Tibial artery (tissue), 4 donors: ENCODE measurements around the gene TBX15.

Experiments
- DNase-seq, 2 donors: peaks; one replicate each; pipeline ENCODE4 v3.0.0-alpha.2; 2019
- H3K27ac ChIP-seq, 2 donors: fragments of 200-600 bp; sonication (generic) in 1 of 2; 1 replicate in 1 of 2; 2 replicates in 1 of 2; pipeline ENCODE4 v1.5.1; 2018 to 2019; ENCODE audit warnings: mild to moderate bottlenecking in 1 of 2
- H3K27me3 ChIP-seq, 2 donors: fragments of 200-600 bp; sonication (generic) in 1 of 2; one replicate each; pipeline versions ENCODE4 v1.5.1 to v1.6.0; 2016 to 2019
- H3K36me3 ChIP-seq, 3 donors: fragments of 200-600 bp; sonication (generic) in 2 of 3; one replicate each; pipeline ENCODE4 v1.5.1; 2016 to 2019; ENCODE audit warnings: mild to moderate bottlenecking in 2 of 3
- H3K4me1 ChIP-seq, 4 donors: fragments of 200-600 bp; sonication (generic) in 2 of 4; 1 replicate in 3 of 4; 2 replicates in 1 of 4; pipeline ENCODE4 v1.5.1; 2016 to 2019
- H3K4me3 ChIP-seq, 2 donors: fragments of 200-600 bp; sonication (generic) in 1 of 2; 1 replicate in 1 of 2; 2 replicates in 1 of 2; pipeline ENCODE4 v1.5.1; 2018 to 2019; ENCODE audit warnings: mild to moderate bottlenecking in 2 of 2
- H3K9me3 ChIP-seq, 3 donors: fragments of 200-600 bp; sonication (generic) in 1 of 3; one replicate each; pipeline ENCODE4 v1.5.1; 2016 to 2019
- intact Hi-C: fragments of 100-400 bp; cut with DNase I; formaldehyde crosslinking; loops from one replicate; pipeline ENCODE4 v1.15.0; 2023; ENCODE audit warnings: low total_unique reads
- TF ChIP-seq, protein P1 (sequence below), 2 experiments: fragments of 200-600 bp in 1 of 2; fragments of 450-650 bp in 1 of 2; IDR thresholded peaks; one replicate each; pipeline ENCODE4 v1.5.1; 2017 to 2019; ENCODE audit warnings: antibody characterized with exemption in 2 of 2, mild to moderate bottlenecking in 1 of 2, moderate library complexity in 1 of 2

Gene TBX15

GRCh38 chr1:118926261-118926660 is 61.9 kb downstream of the TBX15 start:
- no peak for DNase-seq
- intact Hi-C loops = no loop called here
- Histone ChIP-seq H3K36me3 (peaks cover 21 to 50% (median 28%) of the 10 kb centered on the region in 3 donors), H3K4me1 (no peaks in the 10 kb centered on the region), H3K4me3 (no peak overlapping the region), H3K27me3 (no peaks in the 10 kb centered on the region), H3K27ac (no peak overlapping the region), H3K9me3 (no peaks in the 10 kb centered on the region)
- TF ChIP-seq, protein P1, sequence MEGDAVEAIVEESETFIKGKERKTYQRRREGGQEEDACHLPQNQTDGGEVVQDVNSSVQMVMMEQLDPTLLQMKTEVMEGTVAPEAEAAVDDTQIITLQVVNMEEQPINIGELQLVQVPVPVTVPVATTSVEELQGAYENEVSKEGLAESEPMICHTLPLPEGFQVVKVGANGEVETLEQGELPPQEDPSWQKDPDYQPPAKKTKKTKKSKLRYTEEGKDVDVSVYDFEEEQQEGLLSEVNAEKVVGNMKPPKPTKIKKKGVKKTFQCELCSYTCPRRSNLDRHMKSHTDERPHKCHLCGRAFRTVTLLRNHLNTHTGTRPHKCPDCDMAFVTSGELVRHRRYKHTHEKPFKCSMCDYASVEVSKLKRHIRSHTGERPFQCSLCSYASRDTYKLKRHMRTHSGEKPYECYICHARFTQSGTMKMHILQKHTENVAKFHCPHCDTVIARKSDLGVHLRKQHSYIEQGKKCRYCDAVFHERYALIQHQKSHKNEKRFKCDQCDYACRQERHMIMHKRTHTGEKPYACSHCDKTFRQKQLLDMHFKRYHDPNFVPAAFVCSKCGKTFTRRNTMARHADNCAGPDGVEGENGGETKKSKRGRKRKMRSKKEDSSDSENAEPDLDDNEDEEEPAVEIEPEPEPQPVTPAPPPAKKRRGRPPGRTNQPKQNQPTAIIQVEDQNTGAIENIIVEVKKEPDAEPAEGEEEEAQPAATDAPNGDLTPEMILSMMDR (IDR thresholded peaks at IDR 0.05) = no peak

- no peaks in the 10 kb centered on the region for H3K27me3 ChIP-seq
- no peaks in the 10 kb centered on the region for H3K4me1 ChIP-seq
- no peak overlapping the region for H3K4me3 ChIP-seq
- TF ChIP-seq, protein P1 (IDR thresholded peaks at IDR 0.05) = no peak
- intact Hi-C loops = no loop called here
- peaks cover 19 to 50% (median 31%) of the 10 kb centered on the region in 3 donors for H3K36me3 ChIP-seq
- H3K27ac ChIP-seq = no peak overlapping the region
- H3K9me3 ChIP-seq = no peaks in the 10 kb centered on the region
- no peak for DNase-seq
Measured at GRCh38 chr1:118925651-118926050, 62.5 kb downstream of the TBX15 start.

GRCh38 chr1:118923319-118923718 is 64.8 kb downstream of the TBX15 start:
- Histone ChIP-seq H3K27ac (no peak overlapping the region), H3K36me3 (peaks cover 14 to 68% (median 35%) of the 10 kb centered on the region in 3 donors), H3K27me3 (no peaks in the 10 kb centered on the region), H3K4me1 (no peaks in the 10 kb centered on the region), H3K9me3 (no peaks in the 10 kb centered on the region), H3K4me3 (no peak overlapping the region)
- intact Hi-C loops = no loop called here
- TF ChIP-seq, protein P1 (IDR thresholded peaks at IDR 0.05) = no peak
- DNase-seq = no peak

- no peaks in the 10 kb centered on the region for H3K4me1 ChIP-seq
- H3K27me3 ChIP-seq = no peaks in the 10 kb centered on the region
- no peak overlapping the region for H3K4me3 ChIP-seq
- TF ChIP-seq, protein P1 (IDR thresholded peaks at IDR 0.05) = no peak
- H3K27ac ChIP-seq = no peak overlapping the region
- DNase-seq = no peak
- no peaks in the 10 kb centered on the region for H3K9me3 ChIP-seq
- H3K36me3 ChIP-seq = peaks cover 14 to 80% (median 46%) of the 10 kb centered on the region in 3 donors
- intact Hi-C loops = no loop called here
Measured at GRCh38 chr1:118921994-118922393, 66.1 kb downstream of the TBX15 start.

GRCh38 chr1:118920124-118920717 is 67.9 kb downstream of the TBX15 start:
- Histone ChIP-seq H3K27ac (no peak overlapping the region), H3K4me3 (no peak overlapping the region), H3K4me1 (no peaks in the 10 kb centered on the region), H3K36me3 (peaks cover 20 to 82% (median 42%) of the 10 kb centered on the region in 3 donors), H3K27me3 (no peaks in the 10 kb centered on the region), H3K9me3 (no peaks in the 10 kb centered on the region)
- DNase-seq = no peak
- intact Hi-C loops = no loop called here
- TF ChIP-seq, protein P1 (IDR thresholded peaks at IDR 0.05) = no peak

- no peaks in the 10 kb centered on the region for H3K9me3 ChIP-seq
- TF ChIP-seq, protein P1 (IDR thresholded peaks at IDR 0.05) = no peak
- H3K27ac ChIP-seq = no peak overlapping the region
- no peak for DNase-seq
- H3K27me3 ChIP-seq = no peaks in the 10 kb centered on the region
- no peaks in the 10 kb centered on the region for H3K4me1 ChIP-seq
- H3K4me3 ChIP-seq = no peak overlapping the region
- intact Hi-C loops = no loop called here
- peaks cover 25 to 78% (median 51%) of the 10 kb centered on the region in 3 donors for H3K36me3 ChIP-seq
Measured at GRCh38 chr1:118918940-118919259, 69.2 kb downstream of the TBX15 start.
